ENCODE measurements around the gene DDRGK1.

DNA sequence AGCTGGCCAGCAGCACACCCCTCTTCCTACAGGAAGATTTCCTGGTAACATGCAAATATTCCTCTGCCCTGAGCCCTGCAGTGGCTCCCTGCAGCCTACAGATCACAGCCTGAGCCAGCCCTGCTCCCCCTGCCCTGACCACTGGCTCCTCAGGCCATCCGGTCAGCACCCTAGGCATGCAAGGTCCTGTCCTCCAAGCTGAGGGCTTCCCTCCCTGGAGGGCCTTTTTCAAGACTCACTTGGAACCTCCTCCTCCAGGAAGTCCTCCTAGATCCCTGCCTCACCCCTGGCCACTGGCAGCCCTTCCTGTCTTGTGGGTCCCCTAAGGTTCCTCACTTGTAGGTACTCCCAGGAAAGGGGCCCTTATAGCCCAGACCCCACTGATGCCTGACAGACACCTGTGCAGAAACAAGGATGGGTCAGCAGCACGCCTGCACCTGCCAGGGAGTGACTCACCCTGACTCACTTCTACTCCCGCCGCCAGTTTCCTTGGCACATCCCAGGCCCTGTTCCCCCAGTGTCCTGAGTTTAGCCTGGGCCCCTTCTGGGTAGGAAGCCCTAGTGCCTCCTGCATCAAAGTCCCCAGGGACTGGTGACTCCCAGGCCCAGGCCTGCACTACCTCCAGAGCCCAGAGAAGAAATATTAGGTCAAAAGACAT lies 31.3 kb upstream of the DDRGK1 start:
- TF ChIP-seq CTCF (IDR thresholded peaks at IDR 0.05; ENCODE audit: low read depth, low read length, missing input control): no peak
- no peak for TF ChIP-seq TAF1 (conservative IDR thresholded peaks at IDR 0.05)
- TF ChIP-seq SP1 (IDR thresholded peaks at IDR 0.05): no peak
- no peak for TF ChIP-seq ATF3 (IDR thresholded peaks at IDR 0.05)
- TF ChIP-seq, protein P1, sequence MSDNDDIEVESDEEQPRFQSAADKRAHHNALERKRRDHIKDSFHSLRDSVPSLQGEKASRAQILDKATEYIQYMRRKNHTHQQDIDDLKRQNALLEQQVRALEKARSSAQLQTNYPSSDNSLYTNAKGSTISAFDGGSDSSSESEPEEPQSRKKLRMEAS (IDR thresholded peaks at IDR 0.05): no peak
- no peak for TF ChIP-seq YY1 (IDR thresholded peaks at IDR 0.05)
- TF ChIP-seq, protein P2, sequence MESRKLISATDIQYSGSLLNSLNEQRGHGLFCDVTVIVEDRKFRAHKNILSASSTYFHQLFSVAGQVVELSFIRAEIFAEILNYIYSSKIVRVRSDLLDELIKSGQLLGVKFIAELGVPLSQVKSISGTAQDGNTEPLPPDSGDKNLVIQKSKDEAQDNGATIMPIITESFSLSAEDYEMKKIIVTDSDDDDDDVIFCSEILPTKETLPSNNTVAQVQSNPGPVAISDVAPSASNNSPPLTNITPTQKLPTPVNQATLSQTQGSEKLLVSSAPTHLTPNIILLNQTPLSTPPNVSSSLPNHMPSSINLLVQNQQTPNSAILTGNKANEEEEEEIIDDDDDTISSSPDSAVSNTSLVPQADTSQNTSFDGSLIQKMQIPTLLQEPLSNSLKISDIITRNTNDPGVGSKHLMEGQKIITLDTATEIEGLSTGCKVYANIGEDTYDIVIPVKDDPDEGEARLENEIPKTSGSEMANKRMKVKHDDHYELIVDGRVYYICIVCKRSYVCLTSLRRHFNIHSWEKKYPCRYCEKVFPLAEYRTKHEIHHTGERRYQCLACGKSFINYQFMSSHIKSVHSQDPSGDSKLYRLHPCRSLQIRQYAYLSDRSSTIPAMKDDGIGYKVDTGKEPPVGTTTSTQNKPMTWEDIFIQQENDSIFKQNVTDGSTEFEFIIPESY (IDR thresholded peaks at IDR 0.05): no peak

All from liver (tissue), 3 donors.